GM19328 (cell line): ENCODE measurements around the gene ZCCHC12.

Experiments
- ATAC-seq: cut with Tn5 transposase; IDR thresholded peaks from one replicate; pipeline ENCODE4 v1.9.1; 2021; ENCODE audit warnings: mild to moderate bottlenecking, moderate library complexity; ENCODE audit not compliant: unreplicated experiment

The ZCCHC12 gene

DNA sequence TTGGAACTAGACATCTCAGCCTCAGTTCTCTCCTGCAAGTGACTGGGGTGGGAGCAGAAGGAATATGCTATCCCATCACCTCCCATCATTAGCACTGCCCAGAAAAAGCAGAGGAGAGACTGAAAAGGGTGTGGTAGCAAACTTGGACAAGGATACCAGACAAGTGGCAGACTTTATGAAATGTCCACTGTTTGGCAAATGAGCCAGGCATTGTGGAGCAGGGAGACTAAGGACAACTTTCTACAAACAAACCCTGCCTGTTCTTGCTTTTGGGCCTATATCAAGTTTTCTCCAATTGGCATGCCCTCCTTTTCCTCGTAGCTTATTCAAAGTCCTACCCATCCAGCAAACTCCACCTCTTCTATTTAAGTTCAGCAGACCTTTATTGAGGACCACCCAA, 41.6 kb downstream of the ZCCHC12 start:
- ATAC-seq, result no peak

- ATAC-seq, result no peak
Measured at GRCh38 chrX:118867251-118867650, 43.6 kb downstream of the ZCCHC12 start.

DNA sequence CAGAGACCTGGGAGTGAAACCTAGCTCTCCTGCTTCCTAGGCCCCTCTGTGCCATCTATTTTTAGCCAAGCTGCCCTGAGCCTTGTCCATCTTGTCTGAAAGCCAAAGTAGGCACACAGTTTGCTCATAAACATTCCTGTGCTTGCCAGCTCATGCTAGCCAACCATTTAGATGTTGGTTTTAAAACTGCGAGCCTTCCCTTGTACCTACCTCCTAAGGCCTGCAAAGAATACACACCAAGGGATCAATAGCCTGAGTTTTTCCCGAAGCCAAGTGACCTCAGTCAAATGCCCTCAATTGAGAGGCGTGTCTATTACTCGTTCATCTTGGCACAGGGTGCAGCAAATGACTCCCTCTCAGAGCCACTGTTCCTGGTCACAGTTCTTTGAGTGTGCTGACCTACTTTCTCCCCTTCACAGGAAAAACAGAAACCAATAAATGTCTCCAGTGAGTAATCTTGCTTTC, 48.5 kb downstream of the ZCCHC12 start:
- no peak for ATAC-seq
